HepG2 (cell line): ENCODE measurements around the gene FBXO9. TPM values are rescaled to one million over a fixed set of nuclear protein-coding genes. Genes with fewer than 3 reads are reported as not detected.
A peak's percentile ranks its signal among the peaks of the same experiment; 100 is the strongest.

Source experiments
- BCL6 ChIP-seq: IDR thresholded peaks from 2 replicates; pipeline ENCODE4 v1.6.1; 2016; ENCODE audit warnings: missing genetic modification reagents, missing compliant biosample characterization
- ERF ChIP-seq: IDR thresholded peaks from 2 replicates; pipeline ENCODE4 v1.6.1; 2018; ENCODE audit warnings: missing biosample characterization, missing genetic modification reagents
- MED13 ChIP-seq: sonication (generic); formaldehyde crosslinking; IDR thresholded peaks from 2 replicates; pipeline ENCODE4 v1.5.0; 2020; ENCODE audit warnings: missing genetic modification reagents
- MXD4 ChIP-seq: IDR thresholded peaks from 2 replicates; pipeline ENCODE4 v1.6.1; 2016; ENCODE audit warnings: mild to moderate bottlenecking, missing biosample characterization, missing genetic modification reagents
- MYPOP ChIP-seq: sonication (generic); formaldehyde crosslinking; IDR thresholded peaks from 2 replicates; pipeline ENCODE4 v1.8.1; 2023; ENCODE audit warnings: mild to moderate bottlenecking, moderate library complexity, missing genetic modification reagents
- NFKB2 ChIP-seq: sonication (generic); formaldehyde crosslinking; IDR thresholded peaks from 2 replicates; pipeline ENCODE4 v1.4.0; 2020; ENCODE audit warnings: missing genetic modification reagents, borderline replicate concordance
- NONO ChIP-seq, 2 experiments: fragments of 450-650 bp in 1 of 2; sonication (generic) in 1 of 2; formaldehyde crosslinking in 1 of 2; IDR thresholded peaks in 1 of 2; conservative IDR thresholded peaks in 1 of 2; 2 replicates each; pipeline versions ENCODE4 v1.6.1 to v1.8.0; 2017 to 2022; ENCODE audit warnings: mild to moderate bottlenecking in 1 of 2, missing genetic modification reagents in 1 of 2, moderate library complexity in 1 of 2
- PRPF4 ChIP-seq: fragments of 200-400 bp; formaldehyde crosslinking; IDR thresholded peaks from 2 replicates; pipeline ENCODE4 v1.6.1; 2016; ENCODE audit warnings: low read length, low read depth; ENCODE audit not compliant: poor library complexity, severe bottlenecking
- RFX1 ChIP-seq: fragments of 450-650 bp; IDR thresholded peaks from 2 replicates; pipeline ENCODE4 v1.6.1; 2017
- SNAPC2 ChIP-seq: sonication (generic); formaldehyde crosslinking; IDR thresholded peaks from 2 replicates; pipeline ENCODE4 v1.8.1; 2022; ENCODE audit warnings: mild to moderate bottlenecking, missing genetic modification reagents
- ZBED4 ChIP-seq: sonication (generic); formaldehyde crosslinking; IDR thresholded peaks from 2 replicates; pipeline ENCODE4 v1.4.0; 2020; ENCODE audit warnings: missing genetic modification reagents, borderline replicate concordance
- ZBTB8A ChIP-seq: sonication (generic); formaldehyde crosslinking; IDR thresholded peaks from 2 replicates; pipeline ENCODE4 v1.4.0; 2020; ENCODE audit warnings: mild to moderate bottlenecking, low read depth, missing genetic modification reagents, borderline replicate concordance
- ZFP36 ChIP-seq: fragments of 150-350 bp; IDR thresholded peaks from 2 replicates; pipeline ENCODE4 v1.6.1; 2018; ENCODE audit warnings: borderline replicate concordance, low read length, low read depth; ENCODE audit not compliant: partially characterized antibody
- ZFP91 ChIP-seq: sonication (generic); formaldehyde crosslinking; IDR thresholded peaks from 2 replicates; pipeline ENCODE4 v1.9.0; 2022; ENCODE audit warnings: missing genetic modification reagents, mild to moderate bottlenecking, borderline replicate concordance
- ZMAT5 ChIP-seq: sonication (generic); formaldehyde crosslinking; IDR thresholded peaks from 2 replicates; pipeline ENCODE4 v1.5.0; 2020; ENCODE audit warnings: mild to moderate bottlenecking, low read depth, missing genetic modification reagents, borderline replicate concordance
- ZNF235 ChIP-seq: sonication (generic); formaldehyde crosslinking; IDR thresholded peaks from 2 replicates; pipeline ENCODE4 v1.8.1; 2023; ENCODE audit warnings: mild to moderate bottlenecking, missing genetic modification reagents, borderline replicate concordance
- ZNF484 ChIP-seq: sonication (generic); formaldehyde crosslinking; IDR thresholded peaks from 2 replicates; pipeline ENCODE4 v1.5.1; 2020; ENCODE audit warnings: mild to moderate bottlenecking, low read depth, missing genetic modification reagents, borderline replicate concordance
- ZNF503 ChIP-seq: sonication (generic); formaldehyde crosslinking; IDR thresholded peaks from 2 replicates; pipeline ENCODE4 v1.4.0; 2020; ENCODE audit warnings: missing genetic modification reagents
- ZNF598 ChIP-seq: sonication (generic); formaldehyde crosslinking; IDR thresholded peaks from 2 replicates; pipeline ENCODE4 v1.5.1; 2020; ENCODE audit warnings: mild to moderate bottlenecking, missing genetic modification reagents, borderline replicate concordance
- polyA plus RNA-seq, 8 experiments: library from polyadenylated mRNA; depleted of rRNA in 3 of 8; stranded (reverse) in 7 of 8; unstranded in 1 of 8; fragments of >200 nt; fragmentation: Illumina TruSeq in 4 of 8; extraction: Trizol in 4 of 8; gene quantifications; 2 replicates each; pipeline versions ENCODE4 v1.2.1 to v1.2.3, GENCODE V29; 2011 to 2016; ENCODE audit warnings: low read depth in 4 of 8, missing spikeins in 1 of 8, mixed read lengths in 1 of 8; ENCODE audit not compliant: insufficient read depth in 1 of 8
- total RNA-seq, 5 experiments: library from RNA; depleted of rRNA; stranded (reverse); fragments of >200 nt; fragmentation: Illumina TruSeq; extraction: Trizol; gene quantifications; 2 replicates each; pipeline ENCODE4 v1.2.3, GENCODE V29; 2016; ENCODE audit warnings: low read depth in 1 of 5

Gene FBXO9
- total and polyA plus RNA-seq, 2 of the 13 experiments (the other 11 are each of a cell fraction or from before 2014, with no cell fraction given), result 64.3 to 98.4 TPM

GRCh38 chr6:53065266-53066076 is at the start of gene FBXO9 (continued):
- peak; percentile 96 for TF ChIP-seq ZFP91 (CRISPR knock-in tag)
- TF ChIP-seq MED13 (CRISPR knock-in tag), result no peak
- no peak for TF ChIP-seq ZNF484
- peak; percentile 55; the same call in 1 of the 2 replicates for TF ChIP-seq MXD4
- peak; percentile 60; the same call in 1 of the 2 replicates for TF ChIP-seq MYPOP (CRISPR knock-in tag)
- peak; percentile 73; the same call in 1 of the 2 replicates for TF ChIP-seq NFKB2
- no peak for TF ChIP-seq BCL6 (CRISPR knock-in tag)
- TF ChIP-seq ERF (CRISPR knock-in tag), result peak; percentile 6; the same call in 1 of the 2 replicates
- TF ChIP-seq ZBED4 (CRISPR knock-in tag), result peak; percentile 55; the same call in 1 of the 2 replicates
- TF ChIP-seq RFX1, result no peak
- TF ChIP-seq ZNF235 (CRISPR knock-in tag), result peak; percentile 94; the same call in 1 of the 2 replicates
- TF ChIP-seq SNAPC2, result peak; percentile 72; the same call in 1 of the 2 replicates
- peak; percentile 82; the same call in 1 of the 2 replicates for TF ChIP-seq ZNF598 (CRISPR knock-in tag)
- TF ChIP-seq NONO (IDR thresholded peaks at IDR 0.05), result no peak
- peak; percentile 94 for TF ChIP-seq NONO (CRISPR knock-in tag; conservative IDR thresholded peaks at IDR 0.05)
- peak; percentile 66; the same call in 1 of the 2 replicates for TF ChIP-seq ZBTB8A
- TF ChIP-seq ZNF503, result no peak
- no peak for TF ChIP-seq ZMAT5 (CRISPR knock-in tag)
- no peak for TF ChIP-seq PRPF4
- TF ChIP-seq ZFP36, result no peak
